OCI-LY3 (cell line): ENCODE measurements around the gene COL4A2.

Experiments
- CTCF ChIP-seq: fragments of 200-600, 300-600 bp; sonication (generic); IDR thresholded peaks from 2 replicates; pipeline ENCODE4 v1.5.1; 2014; ENCODE audit warnings: antibody characterized with exemption, low read length, low read depth
- EZH2phosphoT487 ChIP-seq: fragments of 200-600 bp; shearing (Covaris generic); IDR thresholded peaks from 2 replicates; pipeline ENCODE4 v1.6.1; 2018; ENCODE audit warnings: antibody characterized with exemption, mixed run types, low read depth

GRCh38 chr13:110557082-110557481 is 250.0 kb downstream of the COL4A2 start:
- TF ChIP-seq CTCF (no peak), EZH2phosphoT487 (no peak)
